COLO668 (cell line): ENCODE results near the gene ELL.
"Not testable (repeated sequence)": the region's sequence is repeated elsewhere in the genome, so short reads cannot be mapped to it uniquely, and the experiment has no call there.

Experiments used
- DNase-seq: peaks from one replicate; lab custom pipeline; 2025; ENCODE audit not compliant: unreplicated experiment; lab: John Stamatoyannopoulos, UW

Gene ELL

DNA sequence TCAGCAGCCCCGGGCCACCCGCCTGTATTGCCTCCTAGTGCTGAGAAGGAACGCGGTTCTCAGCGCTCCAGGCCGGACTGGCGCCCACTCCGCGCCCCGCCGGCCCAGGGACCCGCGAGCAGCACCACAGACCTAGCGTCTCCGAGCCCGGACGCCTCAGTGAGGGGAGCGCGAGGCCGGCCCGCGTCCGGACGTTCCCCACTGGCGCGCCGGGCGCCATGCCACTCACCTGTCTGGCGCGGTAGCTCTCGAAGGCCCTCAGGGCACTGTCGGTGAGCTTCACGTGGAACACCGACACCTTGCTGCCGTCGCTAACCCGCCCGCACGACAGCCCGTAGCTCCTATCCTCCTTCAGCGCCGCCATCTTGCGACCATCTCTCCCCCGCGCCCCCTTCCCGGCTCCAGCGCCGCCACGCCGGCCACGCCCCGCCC lies at the start of gene ELL:
Gene ELL, minus strand, starts transcription at position 379 of the 432 bp plus-strand sequence. Its CDS starts 15 bp downstream, at position 364.
- DNase-seq = no peak

DNA sequence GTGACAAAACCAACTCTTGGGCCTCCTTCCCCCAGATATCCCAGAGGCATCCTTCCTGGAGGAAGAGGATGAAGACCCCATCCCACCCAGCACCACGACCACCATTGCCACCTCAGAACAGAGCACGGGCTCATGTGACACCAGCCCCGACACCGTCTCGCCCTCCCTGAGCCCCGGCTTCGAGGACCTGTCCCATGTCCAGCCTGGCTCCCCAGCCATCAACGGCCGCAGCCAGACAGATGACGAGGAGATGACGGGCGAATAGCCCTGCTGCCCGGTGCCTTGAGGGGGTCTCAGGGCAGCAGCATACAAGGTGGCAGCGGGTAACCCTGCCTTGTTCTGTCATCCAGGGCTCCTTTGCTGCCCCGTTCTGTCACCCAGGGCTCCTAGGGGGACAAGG lies 46.5 kb upstream of the ELL start:
- no peak for DNase-seq

GRCh38 chr19:18566953-18567352 lies 45.1 kb upstream of the ELL start:
- no peak for DNase-seq

GRCh38 chr19:18562086-18562485 lies 40.2 kb upstream of the ELL start:
- no peak for DNase-seq

GRCh38 chr19:18559685-18560084 lies 37.8 kb upstream of the ELL start:
- no peak for DNase-seq

DNA sequence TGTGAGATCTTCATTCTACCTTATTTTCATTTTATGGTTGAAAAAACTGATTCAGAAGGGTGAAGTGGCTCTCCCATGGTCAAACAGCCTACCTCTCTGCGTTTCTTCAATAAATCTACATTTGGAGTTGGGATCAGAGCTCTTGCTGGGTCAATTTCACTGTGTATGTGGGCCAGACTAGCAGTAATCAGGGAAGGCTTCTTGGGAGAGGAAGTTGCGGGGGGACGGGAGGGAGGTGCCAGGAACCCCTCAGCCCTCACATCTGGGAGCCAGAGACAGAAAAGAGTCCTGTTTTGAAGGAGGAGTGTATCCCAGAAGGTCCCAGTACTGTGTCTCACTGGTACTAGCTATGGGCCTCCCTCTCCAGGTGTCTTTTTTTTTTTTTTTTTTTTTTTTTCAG lies 36.7 kb upstream of the ELL start:
- DNase-seq = no peak

- DNase-seq = no peak
Observed at GRCh38 chr19:18558202-18558555, 36.3 kb upstream of the ELL start.

DNA sequence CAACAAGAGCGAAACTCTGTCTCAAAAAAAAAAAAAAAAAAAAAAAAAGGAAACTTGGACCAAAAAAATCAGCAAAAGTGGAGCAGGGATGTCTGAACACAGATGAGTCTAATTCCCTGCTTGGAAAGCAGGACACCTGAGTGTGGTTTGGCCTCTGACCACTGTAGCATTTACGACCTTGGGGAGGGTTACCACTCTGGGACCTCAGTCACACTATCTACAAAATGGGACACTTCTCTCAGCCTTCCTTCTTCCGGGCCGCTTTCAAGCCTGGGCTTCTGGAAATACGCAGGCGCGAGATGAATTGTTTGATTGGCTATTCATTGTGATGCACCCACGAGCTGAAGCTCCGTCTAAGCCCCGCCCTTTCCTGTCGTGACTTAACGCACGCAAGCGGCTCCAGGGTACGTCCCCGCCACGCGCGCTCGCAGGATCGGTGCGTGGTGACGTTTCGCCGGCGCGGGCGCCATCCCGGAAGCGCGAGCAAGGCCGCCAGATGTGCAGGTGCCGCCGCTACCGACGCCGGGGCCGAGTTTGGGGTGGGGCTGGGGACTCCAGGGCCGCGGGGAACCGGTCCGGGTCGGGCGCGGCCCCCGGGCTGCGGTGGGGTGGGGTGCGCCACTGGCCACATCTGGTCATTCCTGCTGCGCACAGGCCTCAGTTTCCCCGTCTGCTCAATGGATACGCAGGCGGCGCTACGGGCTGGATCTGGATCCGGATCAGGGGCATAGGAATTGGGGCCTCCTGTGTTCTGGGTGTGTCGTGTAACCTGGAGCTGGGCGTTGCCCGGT lies 35.7 kb upstream of the ELL start, which contains the start of gene KXD1:
Gene KXD1, plus strand, starts transcription at position 460 of the 791 bp plus-strand sequence. CDS start 4,187 bp downstream, outside the sequence.
- peak; percentile 98 for DNase-seq

DNA sequence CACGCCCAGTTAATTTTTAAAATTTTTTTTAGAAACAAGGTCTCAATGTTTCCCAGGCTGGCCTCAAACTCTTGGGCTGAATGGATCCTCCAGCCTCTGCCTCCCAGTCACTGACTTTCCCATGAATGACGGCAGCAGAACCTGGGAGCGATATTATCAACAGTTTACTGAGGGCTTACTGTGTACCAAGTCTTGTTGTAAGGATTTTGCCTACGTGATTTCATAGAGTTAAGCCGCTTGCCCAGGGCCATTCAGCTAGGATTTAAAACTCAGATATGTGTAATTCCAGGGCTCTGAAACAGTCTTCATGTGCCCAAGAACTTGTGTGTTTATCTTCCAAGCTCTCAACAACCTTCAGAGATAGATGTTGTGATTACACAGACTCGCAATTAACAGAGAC lies 29.8 kb upstream of the ELL start:
- no peak for DNase-seq

DNA sequence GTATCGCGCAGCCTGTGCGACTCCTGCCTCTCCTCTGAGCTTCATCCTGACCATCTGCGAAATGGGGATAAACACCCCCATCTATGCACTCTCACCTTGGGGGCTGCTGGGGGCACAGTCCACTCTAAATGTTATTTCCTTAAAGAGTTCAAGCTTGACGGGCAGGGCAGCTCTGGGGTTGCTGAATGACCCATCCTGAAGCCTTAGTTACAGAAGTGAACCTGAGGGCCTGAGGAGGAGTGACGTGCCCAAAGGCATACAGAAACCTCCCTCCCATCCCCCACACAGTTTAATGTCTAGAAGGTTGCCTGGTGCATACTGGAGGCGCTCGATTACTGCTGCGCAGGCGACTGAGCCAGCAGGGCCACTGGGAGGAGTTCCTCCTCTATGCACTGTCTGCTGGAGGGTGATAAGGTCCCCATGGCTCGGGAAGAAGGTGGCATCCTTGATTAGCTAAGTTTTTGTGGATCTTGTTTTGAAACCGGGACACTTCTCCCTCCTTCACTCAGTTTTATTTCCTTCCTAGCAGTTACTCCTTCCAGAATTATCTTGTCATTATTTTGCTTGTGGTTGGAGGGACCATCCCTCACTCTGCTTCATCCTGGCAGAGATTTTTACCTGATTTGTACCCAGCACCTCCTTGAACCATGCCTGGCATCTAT lies 22.1 kb upstream of the ELL start:
- peak; percentile 62 for DNase-seq

- DNase-seq = peak; percentile 94
Observed at GRCh38 chr19:18542941-18543813, 21.3 kb upstream of the ELL start, which contains the start of gene FKBP8. Gene FKBP8 (minus strand): TSS chr19:18543573. CDS start chr19:18541970, 1,603 bp downstream.

- DNase-seq = peak; percentile 18
Observed at GRCh38 chr19:18541992-18542940, 20.4 kb upstream of the ELL start.

DNA sequence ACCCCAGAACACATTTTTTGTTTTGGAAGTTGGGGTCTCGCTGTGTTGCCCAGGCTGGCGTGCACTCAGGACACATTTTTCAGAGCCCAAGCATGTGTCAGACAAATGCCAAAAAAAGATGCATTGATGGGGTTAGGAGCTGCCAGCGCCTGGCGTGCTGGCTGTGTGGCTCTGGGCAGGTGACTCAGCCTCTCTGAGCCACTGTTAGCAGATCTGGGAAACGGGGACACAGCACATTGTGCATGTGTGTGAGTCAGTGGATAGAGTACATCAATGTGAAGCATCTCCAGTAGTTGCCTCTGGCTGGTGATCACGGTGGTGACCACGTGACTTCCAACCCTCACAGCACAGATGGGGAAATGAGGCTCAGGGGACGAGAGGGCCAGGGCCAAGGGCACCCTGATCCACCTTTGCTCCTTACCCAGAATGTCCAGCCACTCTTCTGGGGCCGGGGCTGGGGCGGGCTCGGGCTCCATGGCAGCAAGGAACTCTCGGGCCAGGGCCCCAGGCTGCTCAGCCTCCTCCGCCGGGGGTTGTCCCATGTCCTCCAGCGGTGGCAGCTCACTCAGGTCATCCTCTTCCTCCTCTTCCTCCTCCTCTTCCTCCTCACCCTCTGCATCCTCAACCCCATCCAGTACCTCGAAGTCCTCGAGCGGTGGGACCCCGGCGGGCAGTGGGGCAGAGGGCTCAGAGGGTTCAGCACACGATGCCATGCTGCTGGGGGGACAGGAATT lies 19.6 kb upstream of the ELL start:
- DNase-seq = no peak

DNA sequence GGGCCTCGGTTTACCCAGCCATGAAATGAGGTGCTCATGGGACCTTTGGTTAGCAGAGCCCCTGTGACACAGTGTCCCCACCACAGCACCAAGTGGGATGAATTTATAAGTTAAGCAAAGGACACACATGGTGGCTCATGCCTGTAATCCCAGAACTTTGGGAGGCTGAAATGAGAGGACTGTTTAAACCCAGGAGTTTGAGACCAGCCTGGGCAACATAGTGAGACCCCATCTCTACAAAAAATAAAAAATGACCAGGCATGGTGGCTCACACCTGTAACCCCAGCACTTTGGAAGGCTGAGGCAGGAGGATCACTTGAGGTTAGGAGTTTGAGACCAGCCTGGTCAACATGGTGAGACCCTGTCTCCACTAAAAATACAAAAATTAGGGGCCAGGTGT lies 18.3 kb upstream of the ELL start:
- not testable (repeated sequence) for DNase-seq

DNA sequence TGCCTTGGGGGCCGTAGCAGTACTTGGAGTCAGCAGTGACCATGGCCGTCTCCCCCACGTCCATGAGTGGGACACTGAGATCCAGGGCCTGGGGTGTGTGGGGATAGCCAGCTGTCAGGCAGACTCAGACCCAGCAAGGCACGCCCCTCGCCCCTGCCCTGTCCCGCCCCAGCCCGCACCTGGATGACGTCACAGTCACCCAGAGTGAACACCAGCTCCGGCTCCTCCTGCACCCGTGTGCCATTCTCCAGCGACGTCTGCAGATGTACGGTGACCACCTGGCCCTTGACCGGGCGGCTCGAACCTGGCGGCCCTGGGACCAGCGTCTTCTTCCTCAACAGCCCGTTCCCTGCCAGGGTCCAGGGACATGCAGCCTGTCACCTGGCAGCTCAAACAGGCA lies 17.5 kb upstream of the ELL start:
- no peak for DNase-seq

- no peak for DNase-seq
Observed at GRCh38 chr19:18538115-18538514, 16.2 kb upstream of the ELL start.

DNA sequence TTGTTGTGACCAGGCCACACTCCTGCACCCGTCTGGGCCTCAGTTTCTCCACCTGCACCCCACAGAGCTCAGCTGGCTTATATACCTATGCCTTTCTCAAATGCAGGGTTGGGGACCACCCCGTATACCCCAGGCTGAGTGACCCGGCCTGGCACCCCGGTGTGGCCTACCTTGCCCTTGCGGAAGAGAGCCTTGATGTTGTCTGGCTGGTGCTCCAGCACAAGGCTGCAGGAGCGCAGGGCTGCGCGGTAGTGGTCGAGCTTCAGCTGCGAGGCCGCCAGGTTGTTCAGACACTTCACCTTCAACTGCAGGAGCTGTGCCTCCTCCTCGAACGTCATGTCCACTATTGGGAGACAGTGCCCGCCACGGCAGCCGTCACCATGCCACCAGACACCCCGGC lies 15.6 kb upstream of the ELL start:
- no peak for DNase-seq

GRCh38 chr19:18536475-18536874 lies 14.6 kb upstream of the ELL start:
- no peak for DNase-seq

- no peak for DNase-seq
Observed at GRCh38 chr19:18533058-18533457, 11.2 kb upstream of the ELL start.
